Bronchial epithelial cell (primary cell): ENCODE measurements around the gene GCM1. TPM values are rescaled to one million over a fixed set of nuclear protein-coding genes. Genes with fewer than 3 reads are reported as not detected.
A peak's percentile ranks its signal among the peaks of the same experiment; 100 is the strongest.

Experiments
- DNase-seq: peaks from one replicate; pipeline ENCODE4 v3.0.0-alpha.2; 2010; ENCODE audit warnings: low read depth
- FAIRE-seq: peaks from 2 replicates; lab custom pipeline; 2011; peaks lifted over from hg19 to GRCh38; lab: Jason Lieb, UNC
- H3K27me3 ChIP-seq: 2 replicates; pipeline ENCODE4 v1.5.1; 2011; ENCODE audit warnings: low read length; ENCODE audit not compliant: control insufficient read depth, insufficient read depth
- H3K36me3 ChIP-seq: 2 replicates; pipeline ENCODE4 v1.5.1; 2011; ENCODE audit warnings: low read length; ENCODE audit not compliant: control insufficient read depth, insufficient read depth
- H3K4me3 ChIP-seq: 2 replicates; pipeline ENCODE4 v1.5.1; 2011; ENCODE audit warnings: mild to moderate bottlenecking, low read depth, low read length, control low read depth
- total RNA-seq: library from RNA; depleted of rRNA; stranded (reverse); fragments of >200 nt; gene quantifications from 2 replicates; pipeline ENCODE4 v1.2.1, GENCODE V29; 2014
- TF ChIP-seq, protein P1 (sequence below): IDR thresholded peaks from 2 replicates; pipeline ENCODE4 v1.5.1; 2011; ENCODE audit warnings: mild to moderate bottlenecking, moderate library complexity, low read length, control low read depth, inconsistent platforms; ENCODE audit not compliant: insufficient read depth, severe bottlenecking

The GCM1 gene
- total RNA-seq, 1 donor from 2014 or later, result not detected

- TF ChIP-seq, protein P1, sequence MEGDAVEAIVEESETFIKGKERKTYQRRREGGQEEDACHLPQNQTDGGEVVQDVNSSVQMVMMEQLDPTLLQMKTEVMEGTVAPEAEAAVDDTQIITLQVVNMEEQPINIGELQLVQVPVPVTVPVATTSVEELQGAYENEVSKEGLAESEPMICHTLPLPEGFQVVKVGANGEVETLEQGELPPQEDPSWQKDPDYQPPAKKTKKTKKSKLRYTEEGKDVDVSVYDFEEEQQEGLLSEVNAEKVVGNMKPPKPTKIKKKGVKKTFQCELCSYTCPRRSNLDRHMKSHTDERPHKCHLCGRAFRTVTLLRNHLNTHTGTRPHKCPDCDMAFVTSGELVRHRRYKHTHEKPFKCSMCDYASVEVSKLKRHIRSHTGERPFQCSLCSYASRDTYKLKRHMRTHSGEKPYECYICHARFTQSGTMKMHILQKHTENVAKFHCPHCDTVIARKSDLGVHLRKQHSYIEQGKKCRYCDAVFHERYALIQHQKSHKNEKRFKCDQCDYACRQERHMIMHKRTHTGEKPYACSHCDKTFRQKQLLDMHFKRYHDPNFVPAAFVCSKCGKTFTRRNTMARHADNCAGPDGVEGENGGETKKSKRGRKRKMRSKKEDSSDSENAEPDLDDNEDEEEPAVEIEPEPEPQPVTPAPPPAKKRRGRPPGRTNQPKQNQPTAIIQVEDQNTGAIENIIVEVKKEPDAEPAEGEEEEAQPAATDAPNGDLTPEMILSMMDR, result no peak
- no peak for DNase-seq
- no peak for FAIRE-seq
- H3K4me3 ChIP-seq, result no peak overlapping the region
- H3K27me3 ChIP-seq, result no peaks in the 10 kb centered on the region
- H3K36me3 ChIP-seq, result no peaks in the 10 kb centered on the region
Observed at GRCh38 chr6:53136000-53136609, 12.5 kb downstream of the GCM1 start.

DNA sequence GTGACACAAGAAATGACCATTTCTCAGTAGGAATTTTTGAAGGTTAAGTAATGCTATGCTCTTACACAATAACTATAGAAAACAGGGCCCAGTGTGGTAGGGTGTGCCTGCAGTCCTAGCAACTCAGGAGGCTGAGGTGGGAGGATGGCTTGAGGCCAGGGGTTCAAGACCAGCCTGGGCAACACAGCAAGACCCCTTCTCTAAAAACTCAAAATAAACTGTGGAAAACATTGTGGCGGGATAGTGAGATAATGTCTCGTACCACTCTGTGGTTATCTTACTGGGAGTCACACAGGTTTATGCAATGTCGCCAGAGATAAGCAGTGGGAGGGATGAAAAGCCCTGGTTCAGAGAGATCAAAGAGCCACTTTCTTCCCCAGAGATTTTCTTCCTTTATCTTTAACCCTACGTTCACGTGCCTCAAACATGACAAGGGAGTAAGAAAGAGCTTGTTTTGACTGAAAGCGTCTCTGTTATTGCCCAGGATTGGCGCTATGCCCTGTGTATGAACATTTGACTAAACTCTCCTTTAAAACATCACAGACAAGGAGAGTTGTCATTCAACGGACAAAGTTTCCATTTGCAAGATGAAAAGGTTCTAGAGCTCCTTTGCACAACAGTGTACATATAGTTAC, 13.9 kb downstream of the GCM1 start:
- no peaks in the 10 kb centered on the region for H3K27me3 ChIP-seq
- H3K4me3 ChIP-seq, result no peak overlapping the region
- FAIRE-seq, result no peak
- H3K36me3 ChIP-seq, result no peaks in the 10 kb centered on the region
- DNase-seq, result no peak
- TF ChIP-seq, protein P1, result no peak

- H3K27me3 ChIP-seq, result no peaks in the 10 kb centered on the region
- H3K4me3 ChIP-seq, result no peak overlapping the region
- no peaks in the 10 kb centered on the region for H3K36me3 ChIP-seq
- FAIRE-seq (peak; percentile 43), DNase-seq (no peak)
- TF ChIP-seq, protein P1, result no peak
Observed at GRCh38 chr6:53133961-53134360, 14.7 kb downstream of the GCM1 start.

DNA sequence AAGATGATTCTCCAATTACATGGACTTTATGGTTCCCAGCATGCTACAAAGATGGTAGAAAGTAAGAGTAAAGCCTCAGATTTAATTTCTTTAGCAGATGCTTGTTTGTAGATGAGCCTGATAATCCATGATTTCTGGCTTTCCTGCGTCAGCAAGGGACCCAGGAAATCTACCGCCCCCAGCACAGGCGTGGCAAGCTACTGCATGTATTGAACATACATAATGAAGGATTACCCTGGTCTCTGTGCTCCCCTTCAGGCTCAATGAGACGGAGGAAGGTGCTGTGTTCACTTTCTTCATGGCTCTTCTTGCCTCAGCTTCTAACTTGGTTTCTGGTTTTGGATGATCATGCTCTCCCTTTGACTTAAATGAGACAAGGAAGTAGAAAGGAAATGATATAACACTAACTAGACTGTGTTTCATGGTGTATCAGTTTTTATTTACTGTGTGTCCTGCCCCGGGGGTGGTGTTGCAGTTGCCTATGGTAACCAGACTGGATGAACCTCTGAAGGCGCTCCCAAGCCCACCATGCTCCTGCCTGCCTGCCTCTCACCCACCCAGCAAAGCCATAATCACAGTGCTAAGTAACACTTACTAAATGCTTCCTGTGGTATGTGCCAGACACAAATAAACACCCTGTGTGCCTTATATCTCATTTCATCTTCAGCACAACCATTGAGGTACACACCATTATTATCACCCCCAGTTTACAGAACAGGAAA, 17.9 kb downstream of the GCM1 start:
- no peak for FAIRE-seq
- DNase-seq, result peak; percentile 81
- TF ChIP-seq, protein P1, result no peak

GRCh38 chr6:53128842-53129241, 19.8 kb downstream of the GCM1 start:
- H3K36me3 ChIP-seq, result no peaks in the 10 kb centered on the region
- no peak for FAIRE-seq
- TF ChIP-seq, protein P1, result no peak
- no peaks in the 10 kb centered on the region for H3K27me3 ChIP-seq
- H3K4me3 ChIP-seq, result no peak overlapping the region
- peak; percentile 98 for DNase-seq

More for the DNA sequence above, 17.9 kb downstream of the GCM1 start:
- H3K4me3 ChIP-seq, result no peak overlapping the region
- H3K36me3 ChIP-seq, result no peaks in the 10 kb centered on the region
- H3K27me3 ChIP-seq, result no peaks in the 10 kb centered on the region
